MCF 10A (cell line): ENCODE results near the gene GP1BB. TPM values are rescaled to one million over a fixed set of nuclear protein-coding genes. Genes with fewer than 3 reads are reported as not detected.

Experiments used
- BruUV-seq: library from RNA; stranded (reverse); fragments of 400-500 nt; replicated peaks from 2 replicates; lab custom pipeline; 2021; lab: Mats Ljungman, UMichigan
- CTCF ChIA-PET: fragments of 300-600 bp; sonication (Branson Sonifier 250); formaldehyde crosslinking; extraction: SDS; loops from one replicate; lab custom pipeline; 2021; ENCODE audit warnings: antibody characterized with exemption, inconsistent platforms; lab: Yijun Ruan, JAX
- POLR2A ChIA-PET: fragments of 300-600, 350-650 bp; sonication (Branson Sonifier 250); formaldehyde crosslinking; extraction: SDS; loops from one replicate; lab custom pipeline; 2020; ENCODE audit warnings: antibody characterized with exemption, inconsistent platforms; lab: Yijun Ruan, JAX
- DNase-seq: peaks from one replicate; pipeline ENCODE4 v3.0.0-alpha.2; 2018; ENCODE audit not compliant: unreplicated experiment
- H3K27ac Mint-ChIP-seq: one replicate; pipeline ENCODE4 v1.8.0; 2022; ENCODE audit warnings: mild to moderate bottlenecking, low read depth, mixed read lengths; ENCODE audit not compliant: unreplicated experiment
- H3K27me3 Mint-ChIP-seq: one replicate; pipeline ENCODE4 v1.8.0; 2022; ENCODE audit warnings: mixed read lengths; ENCODE audit not compliant: insufficient read depth, unreplicated experiment
- H3K36me3 Mint-ChIP-seq: one replicate; pipeline ENCODE4 v1.8.0; 2022; ENCODE audit warnings: mild to moderate bottlenecking, moderate library complexity, mixed read lengths; ENCODE audit not compliant: insufficient read depth, unreplicated experiment
- H3K4me1 Mint-ChIP-seq: one replicate; pipeline ENCODE4 v1.8.0; 2022; ENCODE audit warnings: mixed read lengths; ENCODE audit not compliant: insufficient read depth, unreplicated experiment
- H3K4me3 Mint-ChIP-seq: one replicate; pipeline ENCODE4 v1.8.0; 2022; ENCODE audit warnings: mild to moderate bottlenecking, moderate library complexity, mixed read lengths; ENCODE audit not compliant: unreplicated experiment
- H3K9me3 Mint-ChIP-seq: one replicate; pipeline ENCODE4 v1.8.0; 2022; ENCODE audit warnings: mixed read lengths; ENCODE audit not compliant: unreplicated experiment
- intact Hi-C: fragments of 100-400 bp; cut with micrococcal nuclease; formaldehyde crosslinking; loops from 2 replicates; pipeline ENCODE4 v1.14.1; 2022
- total RNA-seq: library from RNA; stranded (reverse); gene quantifications from 2 replicates; pipeline ENCODE4 v1.2.3, GENCODE V29; 2022
- TF ChIP-seq, protein P1 (sequence below): fragments of 200-600 bp; IDR thresholded peaks from one replicate; pipeline ENCODE4 v1.8.0; 2022; ENCODE audit warnings: antibody characterized with exemption, mild to moderate bottlenecking; ENCODE audit not compliant: unreplicated experiment

The GP1BB gene
- total RNA-seq, 1 experiment from 2014 or later = 0.37 TPM

DNA sequence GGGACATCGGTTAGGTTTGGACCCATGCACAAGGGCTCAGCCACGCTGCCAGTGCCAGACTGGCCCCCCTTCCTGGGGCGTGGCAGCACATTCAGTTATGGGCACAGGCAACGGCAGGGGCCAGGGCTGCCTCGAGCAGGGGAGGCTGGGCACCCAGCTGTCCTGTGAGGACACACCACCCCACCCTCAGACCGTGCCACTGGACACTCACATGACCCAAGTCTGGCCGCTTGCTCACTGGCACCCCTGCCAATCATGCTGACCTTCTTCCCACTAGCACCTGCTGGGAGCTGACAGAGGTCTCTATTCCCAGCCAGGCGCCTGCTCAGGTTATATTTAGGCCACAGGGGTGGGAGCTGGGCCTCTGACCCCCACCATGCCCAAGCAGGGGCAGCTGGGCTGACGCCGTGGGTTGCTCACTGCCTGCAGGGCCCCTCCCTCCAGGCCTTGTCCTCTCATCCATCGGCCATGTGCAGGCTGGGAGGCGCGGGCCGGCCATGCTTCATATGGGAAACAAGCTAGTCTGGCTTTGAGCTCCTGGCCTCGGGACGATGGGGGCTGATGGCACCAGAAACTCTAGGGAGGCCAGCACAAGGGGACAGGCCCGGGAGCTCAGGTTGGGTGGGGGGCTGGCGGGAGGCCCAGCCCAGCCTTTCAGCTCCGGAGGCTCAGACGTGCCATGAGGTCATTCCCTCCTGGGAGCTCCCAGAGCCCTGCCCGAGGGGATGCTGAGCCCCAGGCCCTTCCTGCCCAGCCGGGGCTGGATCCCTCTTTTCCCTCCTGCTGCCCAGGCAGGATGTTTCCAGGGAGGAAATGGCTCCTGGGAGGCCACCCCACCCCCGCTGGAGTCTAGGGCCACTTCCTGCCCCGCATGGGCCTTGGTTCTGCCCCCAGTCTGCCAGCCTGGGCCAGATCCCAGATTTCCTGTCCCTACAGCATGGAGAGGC, 22.1 kb downstream of the GP1BB start:
- no peak overlapping the region for H3K4me3 Mint-ChIP-seq
- no peak for DNase-seq
- no TSS peak for BruUV-seq
- intact Hi-C loops = no loop called here
- H3K9me3 Mint-ChIP-seq = no peaks in the 10 kb centered on the region
- no peaks in the 10 kb centered on the region for H3K36me3 Mint-ChIP-seq
- ChIA-PET POLR2A (no interaction called here), CTCF (interaction anchor here (0.6 to 2.8 kb wide), 8 partner anchors 11 to 789 kb away, joined by 3 to 26 read pairs (median 4); no protein-coding TSS in a partner anchor)
- no peaks in the 10 kb centered on the region for H3K27me3 Mint-ChIP-seq
- TF ChIP-seq, protein P1, sequence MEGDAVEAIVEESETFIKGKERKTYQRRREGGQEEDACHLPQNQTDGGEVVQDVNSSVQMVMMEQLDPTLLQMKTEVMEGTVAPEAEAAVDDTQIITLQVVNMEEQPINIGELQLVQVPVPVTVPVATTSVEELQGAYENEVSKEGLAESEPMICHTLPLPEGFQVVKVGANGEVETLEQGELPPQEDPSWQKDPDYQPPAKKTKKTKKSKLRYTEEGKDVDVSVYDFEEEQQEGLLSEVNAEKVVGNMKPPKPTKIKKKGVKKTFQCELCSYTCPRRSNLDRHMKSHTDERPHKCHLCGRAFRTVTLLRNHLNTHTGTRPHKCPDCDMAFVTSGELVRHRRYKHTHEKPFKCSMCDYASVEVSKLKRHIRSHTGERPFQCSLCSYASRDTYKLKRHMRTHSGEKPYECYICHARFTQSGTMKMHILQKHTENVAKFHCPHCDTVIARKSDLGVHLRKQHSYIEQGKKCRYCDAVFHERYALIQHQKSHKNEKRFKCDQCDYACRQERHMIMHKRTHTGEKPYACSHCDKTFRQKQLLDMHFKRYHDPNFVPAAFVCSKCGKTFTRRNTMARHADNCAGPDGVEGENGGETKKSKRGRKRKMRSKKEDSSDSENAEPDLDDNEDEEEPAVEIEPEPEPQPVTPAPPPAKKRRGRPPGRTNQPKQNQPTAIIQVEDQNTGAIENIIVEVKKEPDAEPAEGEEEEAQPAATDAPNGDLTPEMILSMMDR = no peak
- no peak overlapping the region for H3K27ac Mint-ChIP-seq
- H3K4me1 Mint-ChIP-seq = no peaks in the 10 kb centered on the region

DNA sequence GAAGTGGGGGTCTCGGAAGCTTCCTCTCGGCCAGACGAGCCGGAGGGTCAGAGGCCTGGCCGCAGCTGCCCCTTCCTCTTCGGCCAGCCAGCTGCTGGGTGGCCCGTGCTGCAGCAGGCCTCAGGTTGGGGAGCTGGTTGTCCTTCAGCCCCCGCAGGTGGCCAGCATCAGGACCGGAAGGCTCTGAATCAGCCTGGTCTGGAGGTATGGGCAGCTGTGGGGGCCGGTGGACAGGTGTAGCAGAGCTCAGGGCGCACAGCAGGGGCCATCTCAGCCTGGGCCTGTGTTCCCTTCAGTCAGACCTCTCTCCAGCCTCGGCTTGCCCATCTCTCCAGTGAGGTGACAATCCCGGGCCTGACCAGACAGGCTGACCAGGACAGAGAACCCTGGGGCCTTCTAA, 23.4 kb downstream of the GP1BB start:
- no peak overlapping the region for H3K4me3 Mint-ChIP-seq
- CTCF ChIA-PET = interaction anchor here (2.8 kb wide), 1 partner anchor 16 kb away, joined by 26 read pairs; no protein-coding TSS in a partner anchor
- no peaks in the 10 kb centered on the region for H3K27me3 Mint-ChIP-seq
- TF ChIP-seq, protein P1 = no peak
- intact Hi-C loops = no loop called here
- BruUV-seq = no TSS peak
- no peak for DNase-seq
- H3K9me3 Mint-ChIP-seq = no peaks in the 10 kb centered on the region
- POLR2A ChIA-PET = no interaction called here
- H3K4me1 Mint-ChIP-seq = no peaks in the 10 kb centered on the region
- no peaks in the 10 kb centered on the region for H3K36me3 Mint-ChIP-seq
- no peak overlapping the region for H3K27ac Mint-ChIP-seq

DNA sequence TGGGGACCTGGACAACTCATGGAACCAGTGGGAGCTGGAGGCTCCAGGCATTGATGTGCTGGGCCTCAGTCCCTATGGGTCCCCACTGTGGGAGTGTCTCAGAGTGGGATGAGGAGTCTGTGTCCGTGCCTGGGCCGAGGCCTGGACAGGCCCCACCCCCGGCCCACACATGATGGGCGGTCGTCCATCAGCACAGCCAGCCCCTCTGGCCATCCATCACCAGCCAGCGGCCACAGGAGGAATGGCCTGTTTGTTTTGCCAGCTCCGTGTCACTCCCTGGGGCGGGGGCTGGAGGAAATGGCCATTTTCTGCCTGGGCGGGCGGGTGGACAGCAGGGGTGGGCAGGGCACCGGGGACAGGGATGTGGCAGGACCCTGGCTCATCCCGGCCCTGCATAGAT, 24.2 kb downstream of the GP1BB start:
- CTCF ChIA-PET = interaction anchor here (0.6 to 2.8 kb wide), 2 partner anchors 17 to 151 kb away, joined by 3 to 26 read pairs; no protein-coding TSS in a partner anchor
- H3K4me3 Mint-ChIP-seq = no peak overlapping the region
- H3K27ac Mint-ChIP-seq = no peak overlapping the region

DNA sequence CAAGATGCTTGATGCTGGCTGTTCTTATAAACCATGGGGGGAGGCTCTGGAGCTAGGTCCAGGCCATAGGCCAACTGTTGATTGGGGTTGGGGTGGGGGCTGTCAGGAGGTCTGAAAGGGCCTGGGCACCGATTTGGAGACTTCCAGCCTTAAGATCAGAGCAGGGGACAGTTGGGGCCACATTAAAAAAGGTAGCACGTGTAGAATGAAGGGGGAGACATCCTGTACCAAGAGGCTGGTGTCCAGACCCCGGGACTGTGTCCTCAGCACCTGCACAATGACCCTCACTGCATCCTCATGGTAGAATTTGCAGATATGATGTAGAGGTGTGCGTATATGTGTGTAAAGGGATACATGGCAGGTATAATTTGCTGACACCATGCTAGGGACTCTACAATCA, 24.8 kb downstream of the GP1BB start:
- TF ChIP-seq, protein P1 = no peak
- Mint-ChIP-seq H3K36me3 (no peaks in the 10 kb centered on the region), H3K9me3 (no peaks in the 10 kb centered on the region), H3K27ac (no peak overlapping the region), H3K4me3 (no peak overlapping the region), H3K4me1 (no peaks in the 10 kb centered on the region), H3K27me3 (no peaks in the 10 kb centered on the region)
- POLR2A ChIA-PET = no interaction called here
- no TSS peak for BruUV-seq
- CTCF ChIA-PET = interaction anchor here (0.6 to 1.5 kb wide), 3 partner anchors 18 to 162 kb away, joined by 3 read pairs; no protein-coding TSS in a partner anchor
- DNase-seq = no peak
- intact Hi-C loops = no loop called here

More for the DNA sequence above, 24.2 kb downstream of the GP1BB start:
- no peaks in the 10 kb centered on the region for H3K27me3 Mint-ChIP-seq
- POLR2A ChIA-PET = no interaction called here
- H3K4me1 Mint-ChIP-seq = no peaks in the 10 kb centered on the region
- no peaks in the 10 kb centered on the region for H3K9me3 Mint-ChIP-seq
- intact Hi-C loops = no loop called here
- TF ChIP-seq, protein P1 = no peak
- DNase-seq = no peak
- no TSS peak for BruUV-seq
- no peaks in the 10 kb centered on the region for H3K36me3 Mint-ChIP-seq
